GM18505 (cell line): ENCODE results near the gene RGS6.

Source experiments
- ATAC-seq: cut with Tn5 transposase; IDR thresholded peaks from one replicate; pipeline ENCODE4 v1.9.1; 2021; ENCODE audit not compliant: unreplicated experiment
- POLR2A ChIP-seq: IDR thresholded peaks from 4 replicates; pipeline ENCODE4 v1.6.1; 2011; ENCODE audit warnings: borderline replicate concordance; ENCODE audit not compliant: insufficient read depth, insufficient read length; ENCODE audit errors: extremely low read depth

The RGS6 gene

DNA sequence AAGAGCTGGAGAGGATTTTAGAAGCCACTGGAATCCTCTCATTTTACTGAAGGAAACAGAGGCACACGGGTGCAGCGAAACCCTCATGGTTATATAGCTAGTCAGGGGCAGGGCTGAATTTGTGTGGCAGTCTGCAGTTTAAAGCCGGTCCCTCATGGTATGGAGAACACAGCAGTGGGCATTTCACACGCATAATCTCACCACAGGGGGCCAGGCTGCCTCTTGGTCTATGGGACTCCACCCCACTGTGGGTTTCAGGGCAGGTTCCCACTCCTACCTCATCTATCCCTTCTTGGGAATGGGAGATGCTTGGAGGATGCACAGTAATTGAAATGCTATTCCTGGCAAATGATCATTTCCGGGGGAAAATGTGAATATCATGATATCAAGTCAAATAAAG is 400.6 kb downstream of the RGS6 start:
- no peak for TF ChIP-seq POLR2A
- ATAC-seq = no peak

DNA sequence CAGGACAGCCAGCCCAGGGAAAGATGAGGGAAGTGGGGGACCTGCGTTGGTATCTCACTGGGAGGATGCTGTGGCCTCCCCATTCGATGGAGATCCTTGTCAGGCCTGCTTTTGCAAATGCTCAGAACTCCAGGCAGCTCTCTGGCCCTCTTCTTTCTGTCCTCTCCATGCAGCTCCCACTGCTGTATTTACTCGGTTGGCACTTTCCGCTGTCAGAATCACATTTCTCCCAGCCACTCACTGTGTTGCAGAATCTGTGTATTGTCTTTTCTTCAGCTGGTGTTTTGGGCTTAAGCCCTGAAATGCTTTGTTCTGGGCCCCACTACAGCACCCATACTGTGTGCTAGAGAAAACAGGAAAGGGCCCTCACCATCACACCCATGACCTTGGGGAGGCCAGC is 401.1 kb downstream of the RGS6 start:
- no peak for TF ChIP-seq POLR2A
- ATAC-seq = no peak

DNA sequence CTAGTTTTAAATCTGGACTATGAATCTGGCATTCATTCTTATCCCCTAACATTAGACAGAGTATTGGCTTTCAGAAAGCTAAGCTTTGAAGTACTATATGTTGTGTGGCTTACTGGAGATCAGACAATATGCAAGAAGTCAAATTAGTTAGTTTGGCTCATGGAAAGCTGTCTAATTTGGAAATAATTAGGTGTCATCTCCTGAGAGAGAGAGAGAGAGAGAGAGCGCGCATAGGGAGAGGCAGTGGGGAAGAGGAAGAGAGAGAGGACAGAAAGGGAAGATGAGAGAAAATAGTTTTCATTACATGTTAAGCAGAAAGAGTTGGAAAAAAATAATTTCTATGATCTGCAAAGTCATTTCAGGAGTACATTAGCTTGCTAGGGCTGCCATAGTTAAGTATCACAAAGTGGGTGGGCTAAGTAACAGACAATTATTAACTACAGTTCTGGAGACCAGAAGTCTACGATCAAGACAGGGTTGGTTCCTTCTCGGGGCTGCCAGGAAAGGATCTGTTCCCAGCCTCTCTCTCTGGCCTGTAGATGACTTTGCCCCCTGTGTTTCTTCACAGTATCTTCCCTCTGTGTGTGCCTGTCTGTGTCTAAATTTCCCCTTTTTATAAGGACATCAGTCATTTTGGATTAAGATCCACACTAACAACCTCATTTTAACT is 404.2 kb downstream of the RGS6 start:
- no peak for TF ChIP-seq POLR2A
- no peak for ATAC-seq

DNA sequence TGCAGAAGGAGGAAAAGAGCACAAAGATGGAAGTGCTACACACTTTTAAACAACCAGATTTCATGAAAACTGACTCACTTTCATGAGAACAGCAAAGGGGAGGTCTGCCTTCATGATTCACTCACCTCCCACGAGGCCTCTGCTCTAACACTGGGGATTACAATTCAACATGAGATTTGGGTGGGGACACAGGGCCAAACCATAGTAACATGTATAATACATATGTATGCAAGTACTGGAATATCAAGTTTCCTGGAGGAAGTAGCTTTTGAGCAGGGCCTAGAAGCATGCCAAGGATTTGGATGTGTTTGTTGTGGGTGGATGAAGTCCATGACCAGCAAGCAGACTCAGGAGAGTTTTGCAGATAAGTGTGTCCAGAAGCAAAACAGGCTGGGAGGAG is 409.0 kb downstream of the RGS6 start:
- no peak for TF ChIP-seq POLR2A
- no peak for ATAC-seq

DNA sequence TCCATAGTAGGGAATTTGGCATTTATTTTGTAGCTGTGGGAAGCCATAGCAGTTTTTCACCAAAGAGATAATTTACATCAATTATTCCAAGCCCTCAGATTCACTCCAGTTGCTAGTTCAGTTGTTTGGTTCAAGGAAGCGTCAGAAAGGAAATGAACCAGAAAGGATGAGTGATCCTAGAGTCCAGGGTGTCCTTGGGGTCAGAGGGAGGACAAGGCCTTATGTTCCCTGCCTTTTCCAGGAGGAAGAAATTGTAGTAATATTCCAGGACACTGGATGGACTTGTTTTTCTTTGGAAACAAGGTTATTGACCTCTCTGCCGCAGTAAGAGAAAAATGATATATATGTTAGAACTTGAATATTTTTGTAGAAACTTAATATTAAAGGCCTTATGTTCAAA is 409.5 kb downstream of the RGS6 start:
- no peak for ATAC-seq

DNA sequence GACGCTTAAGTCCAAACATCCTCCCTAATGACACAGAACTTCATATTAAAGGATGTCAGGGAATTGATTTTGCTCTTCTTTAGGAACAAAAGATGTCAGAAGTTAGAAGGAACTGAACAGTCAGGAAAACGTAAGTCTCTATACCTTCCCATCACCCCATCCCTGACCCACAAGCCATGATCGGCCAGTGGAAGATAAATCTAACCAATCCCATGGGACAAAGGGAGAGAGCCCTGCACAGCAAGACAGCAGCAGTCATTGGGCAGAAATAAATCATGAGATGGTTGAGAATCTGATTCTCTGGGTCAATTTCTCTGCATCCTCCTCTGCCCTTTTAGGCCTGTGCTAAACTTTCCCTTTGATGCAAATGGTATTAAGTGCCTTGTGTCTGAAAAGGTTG is 414.9 kb downstream of the RGS6 start:
- no peak for ATAC-seq
- TF ChIP-seq POLR2A = no peak

More for the DNA sequence above, 409.5 kb downstream of the RGS6 start:
- TF ChIP-seq POLR2A = no peak

DNA sequence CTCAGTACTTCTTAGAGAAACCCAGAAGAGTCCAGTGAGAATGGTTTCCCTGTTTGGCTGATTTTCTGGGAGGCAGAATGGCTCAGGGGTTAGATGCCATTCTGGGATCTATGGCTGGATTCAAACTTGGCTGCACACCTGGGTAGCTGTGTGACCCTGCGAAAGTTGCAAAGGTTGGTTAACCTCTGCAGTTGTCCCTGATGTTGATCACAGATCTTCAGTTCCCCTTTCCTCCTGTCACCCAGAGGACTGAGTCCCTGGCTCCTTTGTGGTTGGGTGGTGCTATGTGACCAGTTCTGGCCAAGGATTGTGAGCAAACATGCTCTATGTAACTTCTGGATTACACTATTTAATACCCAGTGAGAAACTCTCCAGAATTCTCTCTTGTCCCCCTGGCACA is 418.0 kb downstream of the RGS6 start:
- ATAC-seq = no peak
- TF ChIP-seq POLR2A = no peak

DNA sequence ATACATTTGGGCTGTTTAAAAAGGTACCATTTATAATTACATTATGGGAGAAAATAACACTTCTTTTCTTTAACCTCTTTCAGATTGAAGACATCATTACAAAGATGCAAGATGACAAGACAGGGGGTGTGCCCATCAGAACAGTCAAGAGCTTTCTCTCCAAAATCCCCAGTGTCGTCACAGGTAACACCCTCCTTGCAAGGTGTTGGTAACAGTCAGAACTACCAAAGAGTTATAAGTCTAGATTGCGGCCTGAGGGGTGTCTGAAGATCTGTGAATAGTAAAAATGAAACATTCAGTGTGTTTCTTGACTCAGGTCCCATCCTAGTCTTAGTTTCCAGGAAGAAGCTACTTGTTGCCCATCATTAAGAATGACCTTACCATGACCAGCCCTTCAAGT is 419.8 kb downstream of the RGS6 start:
- TF ChIP-seq POLR2A = no peak
- no peak for ATAC-seq

DNA sequence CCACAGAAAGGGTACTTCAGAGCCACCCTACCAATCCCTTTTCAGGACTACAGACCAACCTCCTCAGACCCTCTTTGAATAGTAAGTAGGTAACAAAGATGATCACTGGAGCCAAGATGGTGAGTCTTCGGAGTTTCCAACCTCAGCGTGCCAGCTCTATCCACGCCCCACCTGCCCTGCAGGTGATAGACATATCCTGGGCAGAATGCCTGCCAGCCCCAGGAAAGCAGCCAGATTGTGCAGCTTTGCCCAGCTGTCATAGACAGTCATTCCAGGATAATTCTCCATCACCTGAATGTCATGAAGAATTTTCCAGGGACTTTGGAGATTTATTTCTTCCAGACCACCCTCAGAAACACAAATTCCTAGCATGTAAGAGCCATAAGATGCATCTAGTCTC is 434.4 kb downstream of the RGS6 start:
- TF ChIP-seq POLR2A = no peak
- no peak for ATAC-seq

DNA sequence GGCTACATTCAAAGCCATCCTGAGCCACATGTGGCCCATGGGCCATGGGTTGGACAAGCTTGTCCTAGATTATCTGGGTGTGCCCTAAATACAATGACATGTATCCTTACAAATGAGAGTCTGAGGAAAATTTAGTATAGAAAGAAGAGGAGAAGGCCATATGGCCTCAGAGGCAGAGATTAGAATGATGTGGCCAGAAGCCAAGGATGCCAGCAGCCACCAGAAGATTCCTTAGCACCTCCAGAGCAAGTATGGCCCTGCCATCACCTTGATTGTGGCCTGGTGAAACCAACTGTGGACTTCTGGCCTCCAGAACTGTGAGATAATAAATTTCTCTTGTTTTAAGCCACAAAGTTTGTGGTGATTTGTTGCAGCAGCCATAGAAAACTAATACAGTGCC is 436.9 kb downstream of the RGS6 start:
- no peak for TF ChIP-seq POLR2A
- no peak for ATAC-seq

DNA sequence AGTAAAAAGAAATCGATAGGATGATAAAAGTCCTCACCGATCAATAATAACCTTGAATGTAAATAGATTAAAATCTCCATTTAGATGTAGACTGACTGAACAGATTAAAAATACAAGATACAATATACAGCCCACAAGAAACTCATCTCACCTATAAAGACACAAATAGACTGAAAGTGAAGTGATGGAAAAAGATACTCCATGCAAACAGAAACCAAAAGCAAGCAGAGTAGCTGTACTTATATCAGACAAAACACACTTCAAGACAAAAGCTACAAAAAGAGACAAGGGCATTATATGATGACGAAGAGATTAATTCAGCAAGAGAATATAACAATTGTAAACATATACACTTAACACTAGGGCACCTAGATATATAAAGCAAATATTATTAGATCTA is 444.8 kb downstream of the RGS6 start:
- no peak for ATAC-seq
- no peak for TF ChIP-seq POLR2A

DNA sequence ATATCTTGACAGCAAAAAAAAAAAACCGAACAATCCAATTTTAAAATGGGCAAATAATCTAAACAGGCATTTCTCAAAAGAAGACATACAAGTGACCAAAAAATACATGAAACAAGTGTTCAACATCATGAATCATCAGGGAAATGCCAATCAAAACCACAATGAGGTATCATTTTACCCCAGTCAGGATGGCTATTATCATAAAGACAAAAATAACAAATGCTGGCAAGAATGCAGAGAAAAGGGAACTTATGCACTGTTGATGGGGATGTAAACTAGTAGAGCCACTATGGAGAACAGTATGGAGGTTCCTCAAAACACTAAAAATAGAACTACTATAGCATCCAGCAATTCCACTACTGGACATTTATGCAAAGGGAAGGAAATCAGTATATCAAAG is 448.2 kb downstream of the RGS6 start:
- TF ChIP-seq POLR2A = no peak
- ATAC-seq = no peak

DNA sequence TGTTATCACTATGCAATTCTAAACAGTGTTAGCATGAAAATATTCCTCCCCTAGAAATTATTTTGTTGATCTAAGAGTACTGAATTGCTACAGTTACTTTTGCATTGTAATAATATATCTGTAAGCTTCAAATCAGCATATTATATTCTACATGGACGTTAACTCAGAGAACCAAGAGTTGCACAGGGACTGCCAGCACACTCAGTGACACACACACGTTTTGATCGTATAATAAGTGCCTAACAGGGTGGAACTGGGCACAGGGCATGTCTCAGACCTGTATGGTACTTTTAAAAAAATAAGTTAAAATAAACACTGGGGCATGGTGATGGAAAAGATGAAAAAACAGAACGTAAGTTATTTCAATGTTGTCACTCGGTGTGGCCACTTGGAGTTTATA is 451.6 kb downstream of the RGS6 start:
- ATAC-seq = no peak
- TF ChIP-seq POLR2A = no peak

DNA sequence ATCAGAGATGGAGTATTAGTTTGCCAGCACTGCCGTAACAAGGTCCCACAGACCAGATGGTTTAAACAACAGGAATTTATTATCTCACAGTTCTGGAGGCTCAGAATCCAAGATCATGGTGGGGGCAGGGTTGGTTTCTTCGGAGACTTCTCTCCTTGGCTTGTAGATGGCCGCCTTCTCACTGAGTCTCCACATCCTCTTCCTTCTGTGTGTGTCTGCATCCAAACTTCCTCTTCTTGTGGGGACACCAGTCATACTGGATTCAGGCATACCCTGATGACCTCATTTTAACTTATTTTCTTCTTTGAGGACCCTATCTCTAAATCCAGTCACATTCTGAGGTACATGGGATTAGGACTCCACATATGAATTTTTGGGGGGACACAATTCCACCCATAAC is 455.5 kb downstream of the RGS6 start:
- no peak for ATAC-seq
- TF ChIP-seq POLR2A = no peak

DNA sequence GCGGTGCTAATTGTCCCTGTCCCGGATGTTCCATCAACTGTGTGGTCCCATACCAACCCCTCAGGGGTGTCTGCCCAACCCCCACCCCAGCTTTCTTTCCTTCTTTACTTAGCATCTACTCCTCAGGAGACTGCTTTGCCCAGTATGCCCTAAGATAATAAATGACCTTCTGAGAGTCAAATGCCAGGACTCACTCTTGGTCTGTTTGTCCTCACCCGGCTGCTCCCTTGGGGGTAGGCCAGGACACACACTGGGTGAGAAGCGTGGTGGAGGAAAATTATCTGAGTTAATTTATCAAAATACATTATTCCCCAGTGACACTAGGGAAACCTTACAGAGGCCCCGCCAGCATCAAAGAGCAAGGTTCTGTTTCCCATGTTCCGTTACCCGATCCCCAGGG is 457.0 kb downstream of the RGS6 start:
- TF ChIP-seq POLR2A = no peak
- ATAC-seq = no peak
